Dermis lymphatic vessel endothelial cell (primary cell): ENCODE measurements around the gene TMEM270. TPM values are rescaled to one million over a fixed set of nuclear protein-coding genes. Genes with fewer than 3 reads are reported as not detected.

Experiments
- total RNA-seq: library from RNA; depleted of rRNA; stranded (reverse); fragments of >200 nt; gene quantifications from 2 replicates; pipeline ENCODE4 v1.2.1, GENCODE V29; 2014

TMEM270 gene, protein sequence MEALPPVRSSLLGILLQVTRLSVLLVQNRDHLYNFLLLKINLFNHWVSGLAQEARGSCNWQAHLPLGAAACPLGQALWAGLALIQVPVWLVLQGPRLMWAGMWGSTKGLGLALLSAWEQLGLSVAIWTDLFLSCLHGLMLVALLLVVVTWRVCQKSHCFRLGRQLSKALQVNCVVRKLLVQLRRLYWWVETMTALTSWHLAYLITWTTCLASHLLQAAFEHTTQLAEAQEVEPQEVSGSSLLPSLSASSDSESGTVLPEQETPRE
- not detected in 2 replicates for total RNA-seq

DNA sequence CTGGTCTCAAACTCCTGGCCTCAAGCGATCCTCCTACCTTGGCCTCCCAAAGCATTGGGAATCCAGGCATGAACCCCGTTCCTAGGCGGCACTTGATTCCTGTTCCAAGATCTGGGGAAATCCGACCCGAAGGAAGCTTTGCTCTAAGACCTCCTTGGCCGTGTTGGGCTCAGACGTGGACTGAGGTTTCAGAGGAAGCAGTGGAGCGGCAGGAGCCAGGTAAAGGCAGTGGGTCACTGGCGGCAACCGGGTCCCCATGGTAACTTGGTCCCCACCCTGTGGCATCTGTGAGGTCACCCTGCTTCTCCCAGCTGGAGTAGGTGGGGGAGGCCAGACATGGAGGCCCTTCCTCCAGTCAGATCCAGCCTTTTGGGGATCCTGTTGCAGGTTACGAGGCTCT lies at the start of gene TMEM270:
Gene TMEM270, plus strand, starts transcription at position 301 of the 400 bp plus-strand sequence. Its CDS starts 36 bp downstream, at position 337.

GRCh38 chr7:73830681-73831583 lies 30.0 kb upstream of the TMEM270 start, which contains the start of gene CLDN4:
TSS of gene CLDN4 (plus strand) at chr7:73830996. CDS start at chr7:73831202, 206 bp downstream.

GRCh38 chr7:73842067-73842976 lies 18.6 kb upstream of the TMEM270 start, which contains the start of gene METTL27:
TSS of gene METTL27 (minus strand) at chr7:73842516. CDS start at chr7:73842140, 376 bp downstream.

Other genes with a start within 250 kb of the TMEM270 start
- gene MLXIPL, start 236.6 kb upstream of the TMEM270 start, total RNA-seq: not detected in 2 replicates
- 2.5 and 3.5 TPM in 2 replicates for gene VPS37D, start 193.3 kb upstream of the TMEM270 start, total RNA-seq
- 1.5 and 2.4 TPM in 2 replicates for gene DNAJC30, start 177.7 kb upstream of the TMEM270 start, total RNA-seq
- gene BUD23, start 177.6 kb upstream of the TMEM270 start, total RNA-seq: 32.2 and 35.8 TPM in 2 replicates
- 3.1 and 8.9 TPM in 2 replicates for gene STX1A, start 141.5 kb upstream of the TMEM270 start, total RNA-seq
- gene ABHD11, start 122.4 kb upstream of the TMEM270 start, total RNA-seq: 5.4 TPM in 2 replicates
- gene CLDN3, start 90.9 kb upstream of the TMEM270 start, total RNA-seq: 0.11 TPM in 1 of 2 replicates, not detected in the other
- under 0.01 and 0.11 TPM in 2 replicates for gene CLDN4, start 30.2 kb upstream of the TMEM270 start, total RNA-seq
- gene METTL27, start 18.6 kb upstream of the TMEM270 start, total RNA-seq: 4.4 and 6.2 TPM in 2 replicates
- 9.0 and 12.4 TPM in 2 replicates for gene ELN, start 167.0 kb downstream of the TMEM270 start, total RNA-seq
- 9.5 and 9.8 TPM in 2 replicates for gene LIMK1, start 222.6 kb downstream of the TMEM270 start, total RNA-seq